IPS-18c (cell line): ENCODE data around the gene GPR12.
"Not testable (repeated sequence)": the region's sequence is repeated elsewhere in the genome, so short reads cannot be mapped to it uniquely, and the experiment has no call there.

Experiments used
- H3K4me3 ChIP-seq: 2 replicates; pipeline ENCODE4 v1.7.0; 2013; ENCODE audit warnings: low read depth, mild to moderate bottlenecking, low read length, moderate library complexity; ENCODE audit not compliant: insufficient read depth
- H3K9me3 ChIP-seq: one replicate; pipeline ENCODE4 v1.6.1; 2013; ENCODE audit warnings: mild to moderate bottlenecking, low read length, moderate library complexity; ENCODE audit not compliant: control insufficient read depth, insufficient read depth

The GPR12 gene

DNA sequence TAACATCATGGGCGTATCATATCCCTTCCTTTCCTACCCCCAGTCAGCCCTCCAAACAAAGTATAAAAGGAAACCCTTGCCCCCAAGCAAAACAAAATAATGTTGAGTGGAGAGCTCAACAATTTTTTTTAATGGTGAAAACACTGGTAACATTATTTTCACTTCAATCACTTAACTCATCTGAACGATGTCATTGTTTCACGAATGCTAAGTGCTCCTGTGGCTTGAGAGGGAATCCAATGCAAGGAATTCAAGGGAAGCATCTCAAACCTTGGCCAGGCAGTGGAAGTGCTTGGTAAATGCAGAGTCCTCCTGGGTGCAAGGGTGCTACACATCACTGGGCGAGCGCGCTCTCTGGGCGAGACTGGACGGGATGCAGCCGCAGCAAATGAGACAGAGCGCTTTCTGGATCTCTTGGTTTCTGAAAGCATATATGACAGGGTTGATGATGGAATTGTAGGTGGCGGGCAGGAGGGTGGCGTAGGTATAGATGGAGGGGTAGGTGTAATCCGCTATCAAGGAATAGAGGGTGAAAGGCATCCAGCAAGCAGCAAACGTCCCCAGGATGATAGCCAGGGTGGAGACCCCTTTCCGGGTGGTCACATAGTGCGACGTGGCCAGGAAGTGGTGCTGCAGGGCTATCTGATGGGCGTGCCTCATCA is 2.0 kb downstream of the GPR12 start:
- Histone ChIP-seq H3K9me3 (no peaks in the 10 kb centered on the region), H3K4me3 (no peak overlapping the region)

GRCh38 chr13:26756961-26757360 is 3.6 kb downstream of the GPR12 start:
- Histone ChIP-seq H3K9me3 (no peaks in the 10 kb centered on the region), H3K4me3 (no peak overlapping the region)

DNA sequence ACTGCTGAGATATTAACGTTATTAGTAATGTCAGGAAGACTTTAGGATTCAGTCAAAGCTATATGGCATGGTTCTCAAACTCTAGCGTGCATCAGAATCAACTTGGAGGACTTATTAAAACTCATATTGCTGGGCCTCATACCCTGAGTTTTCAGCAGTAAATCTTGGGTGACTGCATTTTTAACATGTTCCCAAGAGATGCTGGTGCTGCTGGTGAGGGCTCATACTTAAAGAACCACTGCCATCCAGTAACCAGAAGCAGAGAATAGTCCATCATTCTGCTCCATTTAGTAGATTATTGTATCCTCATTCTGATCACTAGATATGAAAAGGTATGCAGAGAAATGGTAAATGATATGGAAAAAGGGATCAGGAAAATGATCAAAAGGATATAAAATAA is 7.9 kb downstream of the GPR12 start:
- H3K9me3 ChIP-seq, result no peaks in the 10 kb centered on the region
- H3K4me3 ChIP-seq, result no peak overlapping the region

- H3K4me3 ChIP-seq, result no peak overlapping the region
- no peaks in the 10 kb centered on the region for H3K9me3 ChIP-seq
Observed at GRCh38 chr13:26749905-26750304, 10.7 kb downstream of the GPR12 start.

DNA sequence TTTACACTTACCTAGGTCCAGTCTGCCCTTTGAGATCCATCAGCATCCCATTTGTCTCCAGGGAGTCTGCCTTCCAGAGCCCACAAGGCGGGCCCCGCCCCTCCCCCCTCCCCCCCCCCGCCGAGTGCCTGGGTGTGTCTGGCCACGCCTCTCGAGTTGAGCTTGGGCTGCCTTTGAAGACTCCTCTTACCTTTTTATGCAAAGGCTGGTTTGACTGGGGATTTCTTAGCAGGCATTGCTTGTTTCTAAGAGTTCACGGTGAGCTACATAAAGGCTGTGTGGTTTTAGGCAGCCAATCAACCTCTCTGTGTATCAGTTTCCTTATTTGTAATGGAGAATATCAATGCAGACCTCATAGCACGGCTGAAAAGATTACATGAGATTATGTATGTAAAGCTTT is 11.3 kb downstream of the GPR12 start:
- no peak overlapping the region for H3K4me3 ChIP-seq
- H3K9me3 ChIP-seq, result no peaks in the 10 kb centered on the region

DNA sequence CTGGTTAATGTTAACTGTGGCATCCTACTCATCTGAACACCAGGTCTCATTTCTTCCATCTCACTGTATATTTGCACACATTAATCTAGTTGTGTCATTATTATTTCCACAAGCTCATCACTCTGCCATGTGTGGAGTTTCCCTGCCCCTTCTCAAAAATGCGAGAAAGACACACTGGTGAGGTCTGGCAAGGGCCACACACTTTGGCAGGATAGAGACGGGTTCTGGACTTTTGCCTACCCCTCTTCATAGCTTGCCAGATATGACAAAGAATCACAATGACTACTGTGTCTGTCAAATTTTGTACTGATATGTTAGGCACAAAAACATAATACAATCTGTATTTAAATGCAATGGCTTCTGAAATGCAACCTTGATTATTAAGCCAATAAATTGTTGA is 12.9 kb downstream of the GPR12 start:
- Histone ChIP-seq H3K4me3 (no peak overlapping the region), H3K9me3 (no peaks in the 10 kb centered on the region)

- Histone ChIP-seq H3K4me3 (no peak overlapping the region), H3K9me3 (no peaks in the 10 kb centered on the region)
Observed at GRCh38 chr13:26743971-26744370, 16.6 kb downstream of the GPR12 start.

DNA sequence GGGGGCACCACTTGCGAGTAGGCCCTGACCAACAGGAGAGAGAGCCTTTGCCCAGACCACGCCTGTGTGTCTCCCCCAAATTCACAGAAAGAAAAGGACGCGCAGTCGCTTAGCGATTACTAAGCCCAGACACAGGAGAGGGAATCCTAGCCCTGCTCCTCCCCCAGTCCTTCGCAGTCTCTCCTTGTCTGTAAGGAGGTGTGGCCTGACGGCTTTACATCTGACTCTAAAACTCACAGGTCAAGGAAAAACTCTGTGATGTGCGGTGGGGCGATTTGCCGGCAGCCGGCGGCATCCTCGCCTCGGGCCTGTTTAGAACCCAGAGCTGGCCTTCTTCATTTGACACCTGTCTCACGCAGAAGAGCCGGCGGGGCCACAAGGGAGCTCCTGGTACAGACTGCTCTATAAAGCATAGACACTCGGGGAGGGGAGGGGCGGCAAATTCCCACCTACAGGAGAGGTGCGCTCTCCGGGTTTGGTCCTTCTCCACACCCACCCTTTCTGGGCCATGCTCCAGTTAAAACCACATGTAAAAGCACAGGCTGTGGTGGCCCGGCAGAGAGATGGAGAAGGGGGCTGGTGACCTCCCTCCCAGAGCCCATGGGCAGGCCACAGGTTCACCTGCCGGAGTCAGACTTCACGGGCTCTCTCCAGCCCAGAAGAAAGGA is 17.8 kb downstream of the GPR12 start:
- H3K9me3 ChIP-seq, result no peaks in the 10 kb centered on the region
- no peak overlapping the region; the same call in 1 of the 2 replicates for H3K4me3 ChIP-seq

DNA sequence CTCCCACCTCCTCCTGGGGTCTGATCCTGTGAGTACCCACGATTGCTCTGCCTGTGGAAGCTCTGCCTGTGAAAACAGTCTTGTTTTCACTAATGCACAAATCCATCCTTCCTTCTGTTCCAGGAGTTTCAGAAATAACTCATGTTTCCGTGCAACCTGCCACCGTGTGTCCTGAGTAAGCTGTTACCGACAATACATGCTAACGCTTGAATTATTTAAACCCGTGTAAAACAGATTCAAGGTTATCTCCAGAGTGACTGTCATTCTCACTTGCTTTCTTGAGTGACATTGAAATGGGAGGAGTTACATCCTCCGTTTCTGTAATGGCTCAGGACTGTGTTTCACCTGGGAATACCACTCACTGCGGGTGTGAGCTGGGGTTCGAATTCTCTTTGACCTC is 24.9 kb downstream of the GPR12 start:
- H3K4me3 ChIP-seq, result no peak overlapping the region
- no peaks in the 10 kb centered on the region for H3K9me3 ChIP-seq

DNA sequence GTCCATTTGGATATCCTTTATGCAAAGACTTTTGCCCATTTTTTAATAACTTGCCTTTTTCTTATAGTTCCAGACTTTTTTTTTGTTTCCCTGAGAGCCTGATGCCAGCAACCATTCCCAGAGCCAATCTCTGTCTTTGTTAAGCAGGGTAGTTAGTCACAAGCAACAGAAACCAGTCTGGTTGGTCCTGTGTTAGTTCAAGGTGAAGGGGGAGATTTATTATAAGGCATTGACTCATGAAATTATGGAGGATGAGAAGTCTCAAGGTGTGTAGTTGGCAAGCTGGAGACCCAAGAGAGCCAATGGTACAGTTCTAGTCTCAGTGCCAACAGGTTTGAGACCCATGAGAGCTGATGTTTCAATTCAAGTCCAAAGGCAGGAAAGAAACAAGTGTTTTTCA is 33.0 kb downstream of the GPR12 start:
- Histone ChIP-seq H3K4me3 (no peak overlapping the region), H3K9me3 (peaks cover 3% of the 10 kb centered on the region)

DNA sequence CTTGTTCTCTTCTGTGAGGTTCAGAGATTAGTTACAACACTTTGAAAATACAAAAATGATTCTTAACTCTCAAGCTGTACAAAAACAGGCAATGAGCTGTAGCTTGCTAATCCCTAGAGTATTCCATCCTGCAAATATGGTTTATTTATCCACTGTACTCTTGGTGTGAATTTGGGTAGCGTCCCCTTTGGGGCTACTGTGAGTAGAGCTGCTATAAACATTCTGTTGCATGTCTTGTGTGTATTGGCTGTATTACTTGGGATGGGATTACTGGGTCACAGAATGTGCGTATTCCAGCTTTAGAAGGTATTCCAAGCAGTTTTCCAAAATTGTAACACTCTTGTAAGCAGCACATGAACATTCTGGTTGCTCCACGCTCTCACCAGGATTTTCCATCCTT is 33.5 kb downstream of the GPR12 start:
- H3K9me3 ChIP-seq, result peaks cover 3% of the 10 kb centered on the region
- H3K4me3 ChIP-seq, result no peak overlapping the region

- H3K4me3 ChIP-seq, result no peak overlapping the region
- H3K9me3 ChIP-seq, result peaks cover 3% of the 10 kb centered on the region
Observed at GRCh38 chr13:26726684-26727083, 33.9 kb downstream of the GPR12 start.

GRCh38 chr13:26723620-26724019 is 37.0 kb downstream of the GPR12 start:
- not testable (repeated sequence) for H3K4me3 ChIP-seq, H3K9me3 ChIP-seq

DNA sequence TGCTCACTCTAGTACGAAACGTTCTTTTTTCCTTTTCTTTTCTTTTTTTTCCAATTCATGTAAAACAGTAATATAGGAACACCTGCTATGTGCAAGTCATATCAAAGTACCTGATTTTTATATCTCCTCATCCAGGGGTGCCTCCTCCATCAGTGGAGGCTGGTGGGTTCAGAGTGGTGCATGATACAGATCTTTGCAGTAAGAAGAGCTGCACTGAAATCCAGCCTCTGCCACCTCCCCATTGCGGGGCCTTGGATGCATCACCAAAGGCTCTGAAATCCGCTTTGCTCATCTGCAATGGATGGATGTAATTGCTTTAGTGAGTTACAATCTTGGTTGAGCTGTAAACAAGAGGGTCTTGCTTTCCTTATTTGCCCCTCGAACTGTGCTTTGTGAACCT is 38.3 kb downstream of the GPR12 start:
- Histone ChIP-seq H3K4me3 (no peak overlapping the region), H3K9me3 (peaks cover 3% of the 10 kb centered on the region)

DNA sequence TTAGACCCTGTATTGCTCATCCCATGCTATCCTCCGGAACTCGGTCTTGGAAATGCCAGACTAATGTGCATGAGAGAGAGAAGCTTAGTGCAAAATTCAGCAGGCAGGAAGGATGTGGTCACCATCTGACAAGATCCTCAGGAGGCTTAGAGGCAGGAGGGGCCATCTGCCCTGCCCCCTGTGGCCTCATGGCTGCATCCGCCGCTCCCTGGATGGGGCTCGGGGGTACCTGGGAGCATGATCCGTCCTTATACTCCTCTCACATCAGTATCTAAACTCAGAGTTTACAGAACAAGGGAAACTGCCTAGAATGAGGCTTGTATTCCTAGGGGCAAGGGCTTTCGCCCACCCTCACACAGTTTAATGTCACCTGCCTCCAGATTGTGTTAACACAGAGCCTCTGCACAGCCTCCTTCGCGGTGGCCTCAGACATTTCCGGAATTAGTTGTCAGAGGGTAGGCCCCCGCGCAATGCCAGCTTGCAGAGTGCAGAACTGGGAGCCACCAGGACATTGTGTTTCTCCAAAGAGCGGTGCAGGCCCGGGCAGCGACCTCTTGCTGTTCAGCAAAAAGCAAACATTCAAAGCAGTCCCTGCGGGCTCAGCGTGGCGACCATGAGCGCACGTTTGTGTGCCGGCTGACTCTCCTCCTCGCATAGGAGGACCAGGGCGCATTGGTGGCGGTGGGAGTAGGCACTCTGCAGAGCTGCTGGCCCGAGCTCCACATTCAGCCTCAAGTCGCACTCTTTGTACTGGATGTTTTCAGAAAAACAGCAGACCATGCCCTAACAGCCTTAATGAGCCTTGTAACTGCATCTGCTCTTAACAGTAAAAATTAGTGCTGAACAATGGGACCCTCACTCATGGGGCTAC is 39.1 kb downstream of the GPR12 start:
- H3K4me3 ChIP-seq, result no peak overlapping the region
- H3K9me3 ChIP-seq, result peaks cover 3% of the 10 kb centered on the region

DNA sequence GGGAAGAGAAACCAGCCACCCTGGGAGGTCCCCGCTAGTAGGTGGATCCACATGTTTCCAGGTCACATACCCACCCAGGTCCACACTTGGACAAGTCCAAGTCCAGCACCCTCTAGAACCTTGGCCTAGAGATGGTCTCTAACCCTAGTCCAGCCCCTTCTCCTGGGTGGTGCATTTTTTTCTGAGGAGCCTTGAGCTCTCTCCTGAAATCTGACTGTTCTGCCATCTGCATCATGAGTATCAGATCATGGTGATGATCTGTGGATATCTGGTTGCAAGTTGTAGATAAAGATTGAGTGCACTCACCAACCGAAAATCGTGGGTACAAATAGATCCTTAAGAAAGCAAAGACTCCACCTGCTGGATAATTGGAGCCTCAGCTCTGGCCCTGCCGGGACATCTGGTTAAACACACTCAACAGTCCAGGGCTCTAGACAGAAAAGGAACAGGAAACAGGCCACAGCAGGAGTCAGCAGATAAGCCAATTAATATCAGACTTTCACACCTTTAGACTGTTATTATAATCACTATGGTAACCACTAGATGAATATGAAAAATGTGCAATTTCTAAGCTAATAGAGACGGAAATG is 41.1 kb downstream of the GPR12 start:
- H3K9me3 ChIP-seq, result peaks cover 3% of the 10 kb centered on the region
- H3K4me3 ChIP-seq, result no peak overlapping the region

- no peak overlapping the region for H3K4me3 ChIP-seq
- peaks cover 3% of the 10 kb centered on the region for H3K9me3 ChIP-seq
Observed at GRCh38 chr13:26718872-26719271, 41.7 kb downstream of the GPR12 start.

GRCh38 chr13:26718146-26718545 is 42.4 kb downstream of the GPR12 start:
- no peak overlapping the region for H3K4me3 ChIP-seq
- peaks cover 3% of the 10 kb centered on the region for H3K9me3 ChIP-seq
